Suppressor macrophage treated with lipopolysaccharide for 1 hour (primary cell): ENCODE measurements around the gene OR13C5.
"Not testable (repeated sequence)": the region's sequence is repeated elsewhere in the genome, so short reads cannot be mapped to it uniquely, and the experiment has no call there.

ENCODE experiments used
- DNase-seq, 3 donors: peaks; one replicate each; pipeline ENCODE4 v3.0.0-alpha.2; 2020 to 2022

The OR13C5 gene

GRCh38 chr9:104599313-104599712 is at the start of gene OR13C5:
Gene OR13C5, minus strand, starts transcription at chr9:104599413. Its CDS starts 0 bp downstream, at chr9:104599413.
- not testable (repeated sequence) for DNase-seq

GRCh38 chr9:104635456-104635855 is 36.2 kb upstream of the OR13C5 start:
- DNase-seq: no peak

GRCh38 chr9:104633976-104634520 is 34.8 kb upstream of the OR13C5 start:
- no peak for DNase-seq

GRCh38 chr9:104625964-104626363 is 26.8 kb upstream of the OR13C5 start:
- peak in 1 of 3 donors; percentile 2 for DNase-seq

GRCh38 chr9:104618104-104618503 is 18.9 kb upstream of the OR13C5 start, which contains the start of gene OR13C9:
Gene OR13C9, minus strand, starts transcription at chr9:104618204. Its CDS starts 0 bp downstream, at chr9:104618204.
- no peak for DNase-seq

- no peak for DNase-seq
Observed at GRCh38 chr9:104617418-104617817, 18.2 kb upstream of the OR13C5 start.

GRCh38 chr9:104611213-104611612 is 12.0 kb upstream of the OR13C5 start:
- no peak for DNase-seq

- DNase-seq: no peak
Observed at GRCh38 chr9:104608336-104608735, 9.1 kb upstream of the OR13C5 start.

GRCh38 chr9:104606152-104606551 is 6.9 kb upstream of the OR13C5 start:
- no peak for DNase-seq

GRCh38 chr9:104605527-104605926 is 6.3 kb upstream of the OR13C5 start, which contains the start of gene OR13C2:
Gene OR13C2, minus strand, starts transcription at chr9:104605627. Its CDS starts 0 bp downstream, at chr9:104605627.
- DNase-seq: not testable (repeated sequence)

- no peak for DNase-seq
Observed at GRCh38 chr9:104604801-104605200, 5.6 kb upstream of the OR13C5 start.

GRCh38 chr9:104598749-104599148 is 464 bp downstream of the OR13C5 start:
- not testable (repeated sequence) for DNase-seq

GRCh38 chr9:104589626-104590025 is 9.6 kb downstream of the OR13C5 start:
- no peak for DNase-seq

- DNase-seq: no peak
Observed at GRCh38 chr9:104586496-104587180, 12.6 kb downstream of the OR13C5 start.

- no peak for DNase-seq
Observed at GRCh38 chr9:104580562-104580961, 18.7 kb downstream of the OR13C5 start.

GRCh38 chr9:104577263-104577662 is 21.9 kb downstream of the OR13C5 start:
- DNase-seq: no peak

GRCh38 chr9:104575456-104575855 is 23.8 kb downstream of the OR13C5 start:
- no peak for DNase-seq

- no peak for DNase-seq
Observed at GRCh38 chr9:104572612-104573011, 26.6 kb downstream of the OR13C5 start.

- no peak for DNase-seq
Observed at GRCh38 chr9:104568868-104569267, 30.3 kb downstream of the OR13C5 start, which contains the start of gene OR13C8. Gene OR13C8, plus strand, starts transcription at chr9:104569168. Its CDS starts 0 bp downstream, at chr9:104569168.

GRCh38 chr9:104564358-104564757 is 34.9 kb downstream of the OR13C5 start:
- DNase-seq: no peak

- DNase-seq: no peak
Observed at GRCh38 chr9:104556830-104557634, 42.2 kb downstream of the OR13C5 start.

GRCh38 chr9:104555521-104555920 is 43.7 kb downstream of the OR13C5 start:
- no peak for DNase-seq

- DNase-seq: no peak
Observed at GRCh38 chr9:104553261-104553660, 46.0 kb downstream of the OR13C5 start.
